IMR-90 (cell line): Measurements from ENCODE around the gene ACOXL. TPM values are rescaled to one million over a fixed set of nuclear protein-coding genes. Genes with fewer than 3 reads are reported as not detected.

Experiments used
- ATAC-seq: fragments of 200-7000 bp; cut with Tn5 transposase; 2 replicates; pipeline ENCODE4 v1.9.1; 2020; ENCODE audit warnings: low read depth, mild to moderate bottlenecking, moderate library complexity
- BruUV-seq: library from RNA; stranded (reverse); fragments of 400-500 nt; replicated peaks from 2 replicates; lab custom pipeline; 2021; lab: Mats Ljungman, UMichigan
- CTCF ChIA-PET: fragments of 300-600 bp; formaldehyde crosslinking; extraction: SDS; loops from one replicate; lab custom pipeline; 2021; ENCODE audit warnings: antibody characterized with exemption; lab: Yijun Ruan, JAX
- POLR2A ChIA-PET: fragments of 300-600 bp; sonication (Branson Sonifier 250); formaldehyde crosslinking; loops from one replicate; lab custom pipeline; 2022; ENCODE audit warnings: antibody characterized with exemption; ENCODE audit not compliant: unreplicated experiment; lab: Charles Lee
- DNase-seq: peaks from one replicate; pipeline ENCODE4 v3.0.0; 2013
- H2AFZ ChIP-seq: replicated peaks from 2 replicates; pipeline ENCODE3; 2013; ENCODE audit warnings: low read length, mild to moderate bottlenecking; ENCODE audit not compliant: poor library complexity
- H2AK5ac ChIP-seq: 2 replicates; pipeline ENCODE4 v1.6.1; 2013; ENCODE audit warnings: low read depth, low read length, inconsistent platforms
- H2AK9ac ChIP-seq: replicated peaks from 2 replicates; pipeline ENCODE3; 2013; ENCODE audit warnings: mild to moderate bottlenecking, low read depth, low read length, moderate library complexity; ENCODE audit not compliant: poor library complexity
- H2BK120ac ChIP-seq: 2 replicates; pipeline ENCODE4 v1.6.1; 2013; ENCODE audit warnings: low read depth, low read length, inconsistent platforms
- H2BK15ac ChIP-seq: 3 replicates; pipeline ENCODE4 v1.6.1; 2013; ENCODE audit warnings: low read depth, low read length, inconsistent platforms
- H2BK20ac ChIP-seq: 2 replicates; pipeline ENCODE4 v1.6.1; 2013; ENCODE audit warnings: low read depth, mild to moderate bottlenecking, inconsistent platforms, low read length, moderate library complexity
- H2BK5ac ChIP-seq: 2 replicates; pipeline ENCODE4 v1.6.1; 2013; ENCODE audit warnings: mild to moderate bottlenecking, low read depth, low read length, inconsistent platforms; ENCODE audit not compliant: poor library complexity, severe bottlenecking
- H3K14ac ChIP-seq: replicated peaks from 2 replicates; pipeline ENCODE4 v1.6.1; 2013; ENCODE audit warnings: low read depth, low read length, inconsistent platforms
- H3K18ac ChIP-seq: 2 replicates; pipeline ENCODE4 v1.6.1; 2013; ENCODE audit warnings: low read depth, low read length, control low read depth
- H3K23ac ChIP-seq: 2 replicates; pipeline ENCODE4 v1.6.1; 2013; ENCODE audit warnings: low read depth, low read length, inconsistent platforms
- H3K27ac ChIP-seq: 2 replicates; pipeline ENCODE4 v1.5.1; 2013; ENCODE audit warnings: mild to moderate bottlenecking, control low read depth, low read length; ENCODE audit not compliant: insufficient read depth
- H3K27me3 ChIP-seq: 2 replicates; pipeline ENCODE4 v1.6.1; 2013; ENCODE audit warnings: low read length; ENCODE audit not compliant: control insufficient read depth, insufficient read depth
- H3K36me3 ChIP-seq: 2 replicates; pipeline ENCODE4 v1.6.1; 2013; ENCODE audit warnings: low read length, mixed read lengths; ENCODE audit not compliant: control insufficient read depth, insufficient read depth
- H3K4ac ChIP-seq: 2 replicates; pipeline ENCODE4 v1.6.1; 2013; ENCODE audit warnings: low read depth, low read length, inconsistent platforms
- H3K4me1 ChIP-seq: 2 replicates; pipeline ENCODE4 v1.6.1; 2013; ENCODE audit warnings: low read length, mixed read lengths; ENCODE audit not compliant: control insufficient read depth, insufficient read depth
- H3K4me2 ChIP-seq: 2 replicates; pipeline ENCODE4 v1.6.1; 2013; ENCODE audit warnings: low read depth, mild to moderate bottlenecking, control low read depth, low read length, moderate library complexity
- H3K4me3 ChIP-seq: 2 replicates; pipeline ENCODE4 v1.5.1; 2013; ENCODE audit warnings: low read depth, mild to moderate bottlenecking, control low read depth, low read length, moderate library complexity; ENCODE audit not compliant: insufficient read depth
- H3K56ac ChIP-seq: 2 replicates; pipeline ENCODE4 v1.6.1; 2013; ENCODE audit warnings: low read length, inconsistent platforms; ENCODE audit not compliant: insufficient read depth; ENCODE audit errors: extremely low read depth
- H3K79me1 ChIP-seq, 2 experiments: 2 replicates each; pipeline ENCODE4 v1.6.1; 2013; ENCODE audit warnings: low read length in 2 of 2, inconsistent platforms in 1 of 2, low read depth in 1 of 2
- H3K9ac ChIP-seq: 2 replicates; pipeline ENCODE4 v1.6.1; 2013; ENCODE audit warnings: low read depth, low read length, control low read depth
- H3K9me1 ChIP-seq: 2 replicates; pipeline ENCODE4 v1.6.1; 2013; ENCODE audit warnings: low read length, inconsistent platforms; ENCODE audit not compliant: insufficient read depth
- H3K9me3 ChIP-seq: 2 replicates; pipeline ENCODE4 v1.6.1; 2013; ENCODE audit warnings: low read length; ENCODE audit not compliant: control insufficient read depth, insufficient read depth
- H4K20me1 ChIP-seq: 2 replicates; pipeline ENCODE4 v1.6.1; 2013; ENCODE audit warnings: low read length, inconsistent platforms; ENCODE audit not compliant: insufficient read depth
- H4K5ac ChIP-seq: 2 replicates; pipeline ENCODE4 v1.6.1; 2013; ENCODE audit warnings: mild to moderate bottlenecking, low read depth, low read length, control low read depth
- H4K8ac ChIP-seq, 2 experiments: 2 replicates each; pipeline ENCODE4 v1.6.1; 2013; ENCODE audit warnings: low read depth in 2 of 2, low read length in 2 of 2, control low read depth in 1 of 2, inconsistent platforms in 1 of 2
- H4K91ac ChIP-seq: 2 replicates; pipeline ENCODE4 v1.6.1; 2013; ENCODE audit warnings: low read depth, low read length, inconsistent platforms; ENCODE audit not compliant: insufficient read depth
- BHLHE40 ChIP-seq: fragments of 150-350 bp; IDR thresholded peaks from 2 replicates; pipeline ENCODE4 v1.6.1; 2016; ENCODE audit warnings: mild to moderate bottlenecking, low read depth, low read length
- CTCF ChIP-seq: conservative IDR thresholded peaks from 2 replicates; pipeline ENCODE4 v1.5.1; 2012; ENCODE audit warnings: mild to moderate bottlenecking, low read depth, low read length, improper control_type of control experiment
- MAFK ChIP-seq: IDR thresholded peaks from 2 replicates; pipeline ENCODE4 v1.6.1; 2012; ENCODE audit warnings: low read depth, low read length, improper control_type of control experiment
- MAZ ChIP-seq: IDR thresholded peaks from 2 replicates; pipeline ENCODE4 v1.6.1; 2012; ENCODE audit warnings: low read depth, mild to moderate bottlenecking, low read length, improper control_type of control experiment, moderate library complexity, borderline replicate concordance
- MXI1 ChIP-seq: IDR thresholded peaks from 2 replicates; pipeline ENCODE4 v1.6.1; 2012; ENCODE audit warnings: low read depth, mild to moderate bottlenecking, low read length, moderate library complexity, borderline replicate concordance
- RAD21 ChIP-seq: IDR thresholded peaks from 2 replicates; pipeline ENCODE4 v1.6.1; 2012; ENCODE audit warnings: low read length, improper control_type of control experiment
- SMC3 ChIP-seq: fragments of 150-350 bp; IDR thresholded peaks from 2 replicates; pipeline ENCODE4 v1.6.1; 2016; ENCODE audit warnings: low read depth, mild to moderate bottlenecking, antibody characterized with exemption, low read length, moderate library complexity
- WGBS, 2 experiments: methylation state at CpG; one replicate each; pipeline versions ENCODE4 v1.1.5 to v1.1.7; 2013; ENCODE audit warnings: missing lambda C conversion rate in 2 of 2; ENCODE audit not compliant: insufficient read length in 1 of 2; ENCODE audit errors: extremely low coverage in 2 of 2; 5-methylcytosine and 5-hydroxymethylcytosine counted together
- dilution Hi-C: fragments of 300-500 bp; cut with HindIII; formaldehyde crosslinking; loops from one replicate; pipeline ENCODE4 v1.14.3; 2018; ENCODE audit warnings: low sequenced_read_pairs; ENCODE audit not compliant: unreplicated experiment
- in situ Hi-C: fragments of 300-500 bp; cut with MboI; formaldehyde crosslinking; loops from 3 replicates; pipeline ENCODE4 v1.14.3; 2019; ENCODE audit warnings: low sequenced_read_pairs, inconsistent platforms, mixed read lengths
- intact Hi-C: fragments of 100-400 bp; cut with micrococcal nuclease; formaldehyde crosslinking; loops from 2 replicates; pipeline ENCODE4 v1.10.0; 2022
- polyA plus RNA-seq, 3 experiments: library from polyadenylated mRNA; depleted of rRNA; stranded (reverse); fragments of >200 nt; gene quantifications; 2 replicates each; pipeline ENCODE4 v1.2.3, GENCODE V29; 2012; ENCODE audit warnings: low replicate concordance in 1 of 3
- total RNA-seq: library from RNA; depleted of rRNA; stranded (reverse); fragments of >200 nt; gene quantifications from 2 replicates; pipeline ENCODE4 v1.2.3, GENCODE V29; 2012

ACOXL gene
- total and polyA plus RNA-seq, 2 of the 4 experiments (the other 2 are of a cell fraction): not detected

- H3K14ac ChIP-seq: no peak overlapping the region
- dilution Hi-C loops: no loop called here
- CTCF ChIA-PET: no interaction called here
Observed at GRCh38 chr2:111034146-111034545, 301.8 kb downstream of the ACOXL start.

More at GRCh38 chr2:111034146-111034545, 301.8 kb downstream of the ACOXL start:
- no peak overlapping the region for H3K56ac ChIP-seq
- ATAC-seq: no peak
- no peaks in the 10 kb centered on the region; the same call in 1 of the 2 replicates for H3K4me1 ChIP-seq
- H4K20me1 ChIP-seq: no peaks in the 10 kb centered on the region
- no peak overlapping the region for H3K9ac ChIP-seq
- no TSS peak for BruUV-seq
- no peak overlapping the region for H3K4me3 ChIP-seq
- no peak overlapping the region for H2BK15ac ChIP-seq
- H3K27ac ChIP-seq: no peak overlapping the region
- no peak overlapping the region for H2BK120ac ChIP-seq
- intact Hi-C loops: no loop called here
- peaks cover 60% of the 10 kb centered on the region for H3K27me3 ChIP-seq
- no peak overlapping the region for H2BK5ac ChIP-seq
- no peak overlapping the region for H3K18ac ChIP-seq
- no peaks in the 10 kb centered on the region for H3K9me1 ChIP-seq
- H3K4me2 ChIP-seq: no peak overlapping the region
- no peaks in the 10 kb centered on the region for H3K9me3 ChIP-seq
- H2AK9ac ChIP-seq: no peak overlapping the region
- TF ChIP-seq MXI1: no peak
- no peak for TF ChIP-seq MAFK
- no peak for TF ChIP-seq RAD21
- TF ChIP-seq CTCF: no peak
- TF ChIP-seq BHLHE40: no peak
- no peak for TF ChIP-seq SMC3
- TF ChIP-seq MAZ: no peak
- H3K23ac ChIP-seq: no peak overlapping the region
- no peak overlapping the region for H4K8ac ChIP-seq
- H2BK20ac ChIP-seq: no peak overlapping the region
- H3K36me3 ChIP-seq: no peaks in the 10 kb centered on the region
- no CpG with 5 or more reads among the region's 4 CpGs for WGBS, 2 experiments
- POLR2A ChIA-PET: no interaction called here
- no peak overlapping the region for H2AFZ ChIP-seq
- H2AK5ac ChIP-seq: no peak overlapping the region
- H4K91ac ChIP-seq: no peak overlapping the region
- in situ Hi-C loops: no loop called here
- no peak for DNase-seq
- H3K4ac ChIP-seq: no peak overlapping the region
- H3K79me1 ChIP-seq: no peaks in the 10 kb centered on the region
- H4K5ac ChIP-seq: no peak overlapping the region
